PFSK-1 (cell line): ENCODE measurements around the gene LDLRAD2.

Source experiments
- FOXP2 ChIP-seq: optimal IDR thresholded peaks from 2 replicates; pipeline ENCODE3; 2011; ENCODE audit warnings: borderline replicate concordance, control low read depth, inconsistent platforms; ENCODE audit not compliant: insufficient read depth; ENCODE audit errors: extremely low read length, extremely low read depth
- POLR2AphosphoS5 ChIP-seq: IDR thresholded peaks from 2 replicates; pipeline ENCODE4 v1.6.1; 2012; ENCODE audit warnings: low read depth, mild to moderate bottlenecking, control low read depth, low read length, moderate library complexity
- REST ChIP-seq, 2 experiments: IDR thresholded peaks; 2 replicates each; pipeline versions ENCODE4 v1.6.1 to v1.8.0; 2011 to 2012; ENCODE audit warnings: low read depth in 2 of 2, low read length in 2 of 2, control low read depth in 1 of 2, inconsistent platforms in 1 of 2, mild to moderate bottlenecking in 1 of 2, moderate library complexity in 1 of 2; ENCODE audit not compliant: insufficient read depth in 1 of 2
- SIN3A ChIP-seq: IDR thresholded peaks from 2 replicates; pipeline ENCODE4 v1.6.1; 2012; ENCODE audit warnings: mild to moderate bottlenecking, low read length, moderate library complexity, borderline replicate concordance; ENCODE audit not compliant: insufficient read depth
- TAF1 ChIP-seq: IDR thresholded peaks from 2 replicates; pipeline ENCODE4 v1.6.1; 2012; ENCODE audit warnings: low read length, control low read depth, borderline replicate concordance; ENCODE audit not compliant: insufficient read depth

LDLRAD2 gene

GRCh38 chr1:21839337-21840037 lies 27.4 kb downstream of the LDLRAD2 start:
- TF ChIP-seq POLR2AphosphoS5 (no peak), REST (IDR thresholded peaks at IDR 0.05; ENCODE audit: insufficient read depth in 1 of 2, low read depth in 2 of 2, low read length in 2 of 2) (no peak), FOXP2 (no peak), SIN3A (no peak), TAF1 (no peak)

DNA sequence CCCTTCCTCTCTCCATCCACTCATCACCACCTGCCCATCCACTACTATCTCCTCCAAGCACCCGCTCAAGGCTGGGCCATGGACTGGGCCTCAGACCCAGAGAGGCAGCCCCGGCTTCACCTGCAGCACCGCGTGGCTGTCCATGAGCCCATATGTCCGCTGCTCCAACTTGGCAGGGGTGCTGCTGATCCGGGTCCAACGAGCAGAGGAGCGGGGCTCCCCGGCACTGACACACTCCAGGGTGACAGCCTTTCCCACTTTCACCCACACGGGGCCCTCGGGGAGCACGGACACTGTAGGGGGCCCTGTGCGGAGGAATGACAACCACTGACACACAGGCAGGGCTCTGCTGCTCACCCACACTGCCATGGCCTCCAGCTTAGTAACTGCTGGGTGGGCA lies 28.9 kb downstream of the LDLRAD2 start:
- TF ChIP-seq POLR2AphosphoS5 (no peak), FOXP2 (no peak), SIN3A (no peak), REST (IDR thresholded peaks at IDR 0.05; ENCODE audit: insufficient read depth in 1 of 2, low read depth in 2 of 2, low read length in 2 of 2) (no peak), TAF1 (no peak)

DNA sequence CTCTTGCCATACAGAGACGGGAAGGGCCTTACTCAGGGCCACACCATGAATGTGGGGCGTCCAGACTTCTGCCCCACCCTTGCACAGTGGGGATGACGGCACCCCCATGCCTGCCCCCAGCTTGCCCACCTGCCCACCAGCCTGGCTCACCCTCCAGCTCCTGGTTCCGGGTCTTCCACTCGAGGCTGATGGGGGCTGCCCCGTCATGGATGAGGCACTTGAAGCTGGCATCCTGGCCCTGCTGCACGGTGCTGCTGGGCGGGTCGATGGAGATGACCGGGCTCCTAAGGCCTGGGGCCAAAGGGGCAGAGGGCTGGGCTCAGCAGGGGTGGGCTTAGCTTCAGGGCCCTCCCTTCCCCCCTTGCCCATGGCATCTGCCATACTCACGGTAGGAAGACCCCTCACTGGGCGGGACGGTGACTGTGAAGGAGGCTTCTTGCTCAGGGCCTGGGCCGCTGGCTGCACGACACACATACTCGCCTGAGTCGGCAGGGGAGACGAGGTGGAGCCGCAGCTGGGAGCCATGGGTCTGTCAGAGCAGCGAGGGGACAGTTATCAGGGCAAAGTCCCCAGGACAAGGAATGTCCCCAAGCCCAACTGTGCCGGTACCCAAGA lies 29.9 kb downstream of the LDLRAD2 start:
- TF ChIP-seq SIN3A: no peak
- no peak for TF ChIP-seq POLR2AphosphoS5
- TF ChIP-seq FOXP2: no peak
- no peak for TF ChIP-seq REST (IDR thresholded peaks at IDR 0.05; ENCODE audit: insufficient read depth in 1 of 2, low read depth in 2 of 2, low read length in 2 of 2)
- TF ChIP-seq TAF1: no peak

GRCh38 chr1:21842606-21843162 lies 30.6 kb downstream of the LDLRAD2 start:
- TF ChIP-seq POLR2AphosphoS5: no peak
- TF ChIP-seq REST (IDR thresholded peaks at IDR 0.05; ENCODE audit: insufficient read depth in 1 of 2, low read depth in 2 of 2, low read length in 2 of 2): no peak
- no peak for TF ChIP-seq TAF1
- no peak for TF ChIP-seq SIN3A
- TF ChIP-seq FOXP2: no peak
